ENCODE data around the gene ZNF226. TPM values are rescaled to one million over a fixed set of nuclear protein-coding genes. Genes with fewer than 3 reads are reported as not detected.

ZNF226 gene
- polyA plus RNA-seq, 1 of the 3 experiments (the other 2 are of a cell fraction) = 28.8 TPM

- peaks cover 11% of the 10 kb centered on the region; the same call in 1 of the 2 replicates for H3K9me3 ChIP-seq
- no peak overlapping the region for H3K27ac ChIP-seq (ENCODE audit: low read depth in 2 of 2, low read length in 1 of 2)
- TF ChIP-seq ZBTB33 (IDR thresholded peaks at IDR 0.05; ENCODE audit: borderline replicate concordance, low read depth) (no peak), YY1 (IDR thresholded peaks at IDR 0.05; ENCODE audit: low read depth) (no peak), RXRA (IDR thresholded peaks at IDR 0.05; ENCODE audit: borderline replicate concordance, low read depth) (no peak), EZH2phosphoT487 (IDR thresholded peaks at IDR 0.05; ENCODE audit: borderline replicate concordance, low read depth) (no peak), RCOR1 (IDR thresholded peaks at IDR 0.05; ENCODE audit: low read length) (no peak), PBX3 (IDR thresholded peaks at IDR 0.05) (no peak), FOXJ3 (CRISPR knock-in tag; IDR thresholded peaks at IDR 0.05) (no peak), MXI1 (IDR thresholded peaks at IDR 0.05; ENCODE audit: low read depth, low read length) (no peak), CTCF (IDR thresholded peaks at IDR 0.05) (no peak), TCF12 (IDR thresholded peaks at IDR 0.05) (no peak), GATA2 (CRISPR knock-in tag; IDR thresholded peaks at IDR 0.05) (no peak)
- peak overlapping the region in 1 of 2 experiments; percentile 17; a peak in 1 of 4 replicates for H3K4me3 ChIP-seq (ENCODE audit: low read depth in 2 of 2, low read length in 1 of 2)
- WGBS (ENCODE audit: low lambda C conversion rate) = 94% methylated on average over 2 of the region's 2 CpGs
- peaks cover 6% of the 10 kb centered on the region for H3F3A ChIP-seq (replicated peaks; ENCODE audit: insufficient read depth)
- H3K4me1 ChIP-seq (ENCODE audit: control insufficient read depth in 1 of 2, insufficient read depth in 2 of 2, low read depth in 1 of 2, low read length in 1 of 2) = no peaks in the 10 kb centered on the region
- CTCF ChIA-PET = no interaction called here
- H3K79me2 ChIP-seq (ENCODE audit: insufficient read depth) = no peaks in the 10 kb centered on the region
- POLR2A ChIA-PET = no interaction called here
- no peaks in the 10 kb centered on the region for H3K27me3 ChIP-seq (ENCODE audit: insufficient read depth)
- H2AFZ ChIP-seq (ENCODE audit: low read depth) = no peak overlapping the region
- H3K9ac ChIP-seq = no peak overlapping the region
- peaks cover 51 to 59% of the 10 kb centered on the region in 2 experiments for H3K36me3 ChIP-seq (replicated peaks in 1 of 2; ENCODE audit: control insufficient read depth in 1 of 2, insufficient read depth in 2 of 2, low read length in 1 of 2)
- H3K9me2 ChIP-seq = no peaks in the 10 kb centered on the region
- H3K4me2 ChIP-seq = no peak overlapping the region
- no peaks in the 10 kb centered on the region for H4K20me1 ChIP-seq (ENCODE audit: insufficient read depth)
- no peak for DNase-seq
Measured at GRCh38 chr19:44156475-44156874, 8.4 kb upstream of the ZNF226 start.

- CTCF ChIA-PET = no interaction called here
Measured at GRCh38 chr19:44163789-44164188, 1.1 kb upstream of the ZNF226 start.

More at GRCh38 chr19:44163789-44164188, 1.1 kb upstream of the ZNF226 start:
- H3K36me3 ChIP-seq (replicated peaks in 1 of 2; ENCODE audit: control insufficient read depth in 1 of 2, insufficient read depth in 2 of 2, low read length in 1 of 2) = peaks cover 20 to 27% of the 10 kb centered on the region in 2 experiments
- H3K9me2 ChIP-seq = no peaks in the 10 kb centered on the region
- H4K20me1 ChIP-seq (ENCODE audit: insufficient read depth) = no peaks in the 10 kb centered on the region
- no peak for DNase-seq
- H3F3A ChIP-seq (replicated peaks; ENCODE audit: insufficient read depth) = peaks cover 12% of the 10 kb centered on the region
- no peak overlapping the region for H3K27ac ChIP-seq (ENCODE audit: low read depth in 2 of 2, low read length in 1 of 2)
- no peak overlapping the region; a peak in 1 of 4 replicates for H3K4me3 ChIP-seq (ENCODE audit: low read depth in 2 of 2, low read length in 1 of 2)
- peaks cover 0 to 7% of the 10 kb centered on the region in 2 experiments; a peak in 2 of 4 replicates for H3K4me1 ChIP-seq (ENCODE audit: control insufficient read depth in 1 of 2, insufficient read depth in 2 of 2, low read depth in 1 of 2, low read length in 1 of 2)
- POLR2A ChIA-PET = interaction anchor here (2.0 kb wide), 1 partner anchor 49 kb away, joined by 15 read pairs; the partner anchor contains the start of gene ZNF227
- peaks cover 36% of the 10 kb centered on the region for H3K79me2 ChIP-seq (ENCODE audit: insufficient read depth)
- peak overlapping the region; percentile 96; the same call in 1 of the 2 replicates for H2AFZ ChIP-seq (ENCODE audit: low read depth)
- no peak overlapping the region for H3K9ac ChIP-seq
- no peaks in the 10 kb centered on the region for H3K27me3 ChIP-seq (ENCODE audit: insufficient read depth)
- no peaks in the 10 kb centered on the region; the same call in 1 of the 2 replicates for H3K9me3 ChIP-seq
- no peak overlapping the region for H3K4me2 ChIP-seq
- WGBS (ENCODE audit: low lambda C conversion rate) = 97% methylated on average over 2 of the region's 2 CpGs
- TF ChIP-seq FOXM1 (IDR thresholded peaks at IDR 0.05; ENCODE audit: low read depth) = no peak
- TF ChIP-seq EZH2phosphoT487 (IDR thresholded peaks at IDR 0.05; ENCODE audit: borderline replicate concordance, low read depth) = no peak
- TF ChIP-seq MXI1 (IDR thresholded peaks at IDR 0.05; ENCODE audit: low read depth, low read length) = no peak
- no peak for TF ChIP-seq RXRA (IDR thresholded peaks at IDR 0.05; ENCODE audit: borderline replicate concordance, low read depth)
- no peak for TF ChIP-seq GABPA (IDR thresholded peaks at IDR 0.05; ENCODE audit: low read depth)
- no peak for TF ChIP-seq POLR2AphosphoS5 (IDR thresholded peaks at IDR 0.05; ENCODE audit: low read depth, low read length)
- TF ChIP-seq YY1 (IDR thresholded peaks at IDR 0.05; ENCODE audit: low read depth) = no peak
- TF ChIP-seq USF1 (IDR thresholded peaks at IDR 0.05; ENCODE audit: borderline replicate concordance, low read depth) = no peak
- no peak for TF ChIP-seq JUND (IDR thresholded peaks at IDR 0.05)
- no peak for TF ChIP-seq FOSL2 (IDR thresholded peaks at IDR 0.05; ENCODE audit: borderline replicate concordance, low read depth)
- no peak for TF ChIP-seq IRF3 (IDR thresholded peaks at IDR 0.05; ENCODE audit: low read depth, low read length)
